IPS DF 4.7 (cell line): ENCODE results near the gene LEFTY2.
"Not testable (repeated sequence)": the region's sequence is repeated elsewhere in the genome, so short reads cannot be mapped to it uniquely, and the experiment has no call there.

Source experiments
- DNase-seq: peaks from one replicate; pipeline ENCODE4 v3.0.0-alpha.2; 2013; ENCODE audit warnings: low spot score; ENCODE audit errors: extremely low read depth

LEFTY2 gene, protein sequence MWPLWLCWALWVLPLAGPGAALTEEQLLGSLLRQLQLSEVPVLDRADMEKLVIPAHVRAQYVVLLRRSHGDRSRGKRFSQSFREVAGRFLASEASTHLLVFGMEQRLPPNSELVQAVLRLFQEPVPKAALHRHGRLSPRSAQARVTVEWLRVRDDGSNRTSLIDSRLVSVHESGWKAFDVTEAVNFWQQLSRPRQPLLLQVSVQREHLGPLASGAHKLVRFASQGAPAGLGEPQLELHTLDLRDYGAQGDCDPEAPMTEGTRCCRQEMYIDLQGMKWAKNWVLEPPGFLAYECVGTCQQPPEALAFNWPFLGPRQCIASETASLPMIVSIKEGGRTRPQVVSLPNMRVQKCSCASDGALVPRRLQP

GRCh38 chr1:225941187-225941941, at the start of gene LEFTY2:
LEFTY2 (minus strand) TSS chr1:225941220; CDS start chr1:225941140, 80 bp downstream.
- no peak for DNase-seq

DNA sequence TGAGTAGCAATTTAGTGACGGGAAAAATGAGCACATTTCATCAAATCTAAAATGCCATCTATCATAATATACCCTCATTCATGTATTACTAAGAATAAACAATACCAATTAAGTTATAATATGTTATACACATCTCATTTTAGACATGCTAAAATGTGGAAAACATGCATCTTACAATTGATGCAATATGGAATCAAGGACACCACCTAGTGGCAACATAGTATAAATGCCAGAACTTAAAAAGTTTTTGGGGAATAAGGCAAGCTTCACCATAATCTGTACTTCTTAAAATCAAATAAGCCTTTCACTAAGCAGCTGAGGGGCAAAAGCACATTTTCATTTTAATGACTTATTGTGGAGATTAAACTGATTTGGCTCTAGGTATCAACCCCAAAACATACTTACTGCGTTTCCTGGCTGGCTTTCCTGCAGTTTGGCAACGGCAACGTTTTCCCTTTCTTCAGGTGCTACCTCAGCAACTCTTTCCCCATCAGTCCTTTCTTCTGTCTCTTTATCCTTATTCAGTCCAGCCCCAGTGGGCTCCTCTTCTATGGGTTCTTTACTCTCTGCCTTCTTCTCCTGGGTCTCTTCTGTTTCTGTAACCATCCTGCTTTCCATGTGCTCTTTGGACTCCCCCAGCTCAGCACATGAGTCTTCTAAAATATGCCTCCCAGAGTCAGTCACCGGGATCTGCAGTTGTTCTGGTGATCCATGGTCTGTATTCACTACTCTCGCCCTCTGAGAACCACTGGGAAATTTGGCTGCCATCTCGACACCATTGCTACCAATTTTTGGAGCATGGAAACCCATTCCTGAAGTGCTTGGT, 46.7 kb upstream of the LEFTY2 start:
- DNase-seq, result no peak

- DNase-seq, result no peak
Measured at GRCh38 chr1:225981714-225982113, 40.7 kb upstream of the LEFTY2 start.

- no peak for DNase-seq
Measured at GRCh38 chr1:225980005-225980836, 39.2 kb upstream of the LEFTY2 start.

DNA sequence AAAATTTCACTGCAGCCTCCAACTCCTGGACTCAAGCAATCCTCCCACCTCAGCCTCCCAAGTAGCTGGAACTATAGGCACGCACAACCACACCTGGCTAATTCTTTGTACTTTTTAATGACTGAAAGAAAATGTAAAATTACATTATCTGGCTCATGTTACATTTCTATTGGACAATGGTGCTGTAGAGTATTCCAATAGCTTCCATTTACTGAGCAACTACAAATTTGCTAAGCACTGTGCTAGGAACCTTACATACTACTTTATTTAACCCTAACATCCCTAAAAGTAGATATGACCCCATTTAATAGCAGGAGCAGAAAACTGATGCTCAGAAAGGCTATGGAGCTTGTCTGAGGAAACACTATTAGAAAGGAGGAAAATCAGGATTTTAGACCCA, 38.4 kb upstream of the LEFTY2 start:
- DNase-seq, result no peak

GRCh38 chr1:225977937-225978748, 37.1 kb upstream of the LEFTY2 start:
- no peak for DNase-seq

DNA sequence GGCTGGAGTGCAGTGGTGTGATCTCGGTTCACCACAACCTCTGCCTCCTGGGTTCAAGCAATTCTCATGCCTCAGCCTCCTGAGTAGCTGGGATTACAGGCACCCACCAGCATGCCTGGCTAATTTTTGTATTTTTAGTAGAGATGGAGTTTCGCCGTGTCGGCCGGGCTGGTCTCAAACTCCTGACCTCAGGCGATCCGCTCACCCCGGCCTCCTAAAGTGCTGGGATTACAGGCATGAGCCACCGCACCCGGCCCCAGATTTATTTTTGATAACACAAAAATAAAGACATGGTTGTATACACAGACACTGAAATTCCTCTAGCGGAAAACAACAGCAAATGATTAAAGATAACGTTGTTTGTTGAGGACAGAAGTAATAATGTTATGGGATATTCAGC, 34.1 kb upstream of the LEFTY2 start:
- not testable (repeated sequence) for DNase-seq

DNA sequence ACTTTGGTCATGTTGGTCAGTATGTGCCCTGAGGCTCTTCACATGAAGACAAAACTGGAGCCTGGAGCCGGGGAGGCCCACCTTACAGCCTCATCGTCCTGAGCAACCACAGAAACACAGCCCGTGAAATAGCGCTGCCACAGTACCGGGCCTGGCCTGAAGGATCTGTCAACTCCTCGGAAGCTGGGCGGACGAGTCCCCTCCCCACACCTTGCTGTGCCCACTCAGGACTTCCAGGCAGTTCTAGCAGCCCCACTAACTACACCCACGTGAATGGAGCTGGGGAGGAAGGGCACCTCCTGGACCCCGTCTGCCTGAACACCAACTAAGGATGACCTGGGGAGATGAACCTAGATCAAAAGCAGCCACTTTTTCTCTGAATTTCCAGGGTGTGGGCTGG, 33.4 kb upstream of the LEFTY2 start:
- no peak for DNase-seq

- DNase-seq, result no peak
Measured at GRCh38 chr1:225973158-225973557, 32.1 kb upstream of the LEFTY2 start.

DNA sequence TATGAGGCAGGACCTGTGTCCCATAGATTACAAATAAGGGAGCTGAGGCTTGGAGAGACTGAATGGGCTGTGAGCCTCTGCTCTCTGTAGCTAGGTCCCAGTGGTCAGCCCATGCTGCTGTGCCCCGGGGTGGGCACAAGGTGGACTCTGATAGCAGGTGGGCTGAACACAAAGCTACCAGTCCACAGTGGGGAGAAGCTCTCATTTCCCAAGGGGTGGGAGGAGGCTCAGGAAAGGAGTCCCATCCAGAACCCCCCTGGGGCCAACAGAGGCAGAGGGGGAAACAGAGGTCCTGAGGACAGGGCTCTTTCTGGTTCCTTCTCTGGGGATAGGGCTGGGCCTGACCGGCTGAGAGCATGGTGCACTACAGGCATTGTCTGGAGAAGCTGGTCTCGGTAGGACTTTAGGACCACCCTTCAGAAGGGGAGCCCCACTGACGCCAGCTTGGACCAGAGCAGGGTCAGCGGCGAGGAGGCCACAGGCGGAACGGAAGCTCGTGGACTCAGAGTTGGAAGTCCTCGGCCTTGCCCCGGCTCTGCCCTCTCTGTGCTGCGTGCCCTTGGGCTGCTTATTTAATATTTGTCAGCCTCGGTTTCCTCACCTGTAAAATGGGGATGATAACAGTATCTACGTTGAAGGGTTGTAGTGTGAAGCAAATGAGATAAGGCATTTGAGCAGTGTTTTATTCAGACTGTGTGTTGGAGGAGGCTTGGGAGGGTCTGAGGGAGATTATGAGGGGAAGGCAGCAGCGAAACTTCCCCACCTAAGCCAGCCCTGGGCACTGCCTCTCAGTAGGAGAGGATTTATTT, 31.5 kb upstream of the LEFTY2 start:
- no peak for DNase-seq

GRCh38 chr1:225970592-225971157, 29.7 kb upstream of the LEFTY2 start:
- not testable (repeated sequence) for DNase-seq

DNA sequence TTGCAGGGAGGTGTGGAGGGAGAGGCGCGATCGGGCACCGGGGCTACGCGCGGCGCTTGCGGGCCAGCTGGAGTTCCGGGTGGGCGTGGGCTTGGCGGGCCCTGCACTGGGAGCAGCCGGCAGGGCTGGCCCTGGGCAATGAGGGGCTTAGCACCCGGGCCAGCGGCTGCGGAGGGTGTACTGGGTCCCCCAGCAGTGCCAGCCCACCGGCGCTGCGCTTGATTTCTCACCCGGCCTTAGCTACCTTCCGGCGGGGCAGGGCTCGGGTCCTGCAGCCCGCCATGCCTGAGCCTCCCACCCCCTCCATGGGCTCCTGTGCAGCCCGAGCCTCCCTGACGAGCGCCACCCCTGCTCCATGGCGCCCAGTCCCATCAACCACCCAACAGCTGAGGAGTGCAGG, 28.7 kb upstream of the LEFTY2 start:
- not testable (repeated sequence) for DNase-seq

GRCh38 chr1:225965231-225965630, 24.2 kb upstream of the LEFTY2 start:
- no peak for DNase-seq

- DNase-seq, result no peak
Measured at GRCh38 chr1:225963735-225964530, 22.9 kb upstream of the LEFTY2 start.

- DNase-seq, result no peak
Measured at GRCh38 chr1:225962440-225962975, 21.5 kb upstream of the LEFTY2 start.

DNA sequence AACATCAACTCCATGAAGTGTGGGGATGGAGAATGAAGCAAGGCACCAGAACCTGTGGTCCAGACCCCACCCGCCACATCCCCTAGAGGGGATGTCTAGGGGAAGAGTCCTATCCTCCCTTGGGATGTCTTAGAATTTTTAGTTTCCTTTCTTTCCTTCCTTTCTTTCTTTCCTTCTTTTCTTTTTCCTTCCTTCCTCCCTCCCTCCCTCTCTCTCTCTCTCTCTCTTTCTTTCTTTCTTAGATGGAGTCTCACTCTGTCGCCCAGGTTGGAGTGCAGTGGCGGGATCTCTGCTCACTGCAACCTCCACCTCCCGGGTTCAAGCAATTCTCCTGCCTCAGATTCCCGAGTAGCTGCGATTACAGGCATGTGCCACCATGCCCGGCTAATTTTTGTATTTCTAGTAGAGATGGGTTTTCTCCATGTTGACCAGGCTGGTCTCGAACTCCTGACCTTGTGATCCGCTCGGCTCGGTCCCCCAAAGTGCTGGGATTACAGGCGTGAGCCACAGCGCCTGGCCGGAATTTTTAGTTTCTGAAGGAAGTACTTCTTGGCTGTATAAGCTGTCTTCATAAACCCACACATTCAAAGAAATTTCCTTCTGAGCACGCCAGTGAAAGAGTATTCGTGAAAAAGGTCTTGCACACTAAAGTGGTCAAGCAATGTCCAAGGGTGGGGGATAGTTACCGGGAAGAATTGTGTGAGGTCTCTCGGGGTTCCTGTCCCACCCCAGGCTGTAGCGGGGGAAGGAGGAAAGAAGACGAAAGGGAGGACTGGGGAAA, 20.8 kb upstream of the LEFTY2 start:
- DNase-seq, result no peak

DNA sequence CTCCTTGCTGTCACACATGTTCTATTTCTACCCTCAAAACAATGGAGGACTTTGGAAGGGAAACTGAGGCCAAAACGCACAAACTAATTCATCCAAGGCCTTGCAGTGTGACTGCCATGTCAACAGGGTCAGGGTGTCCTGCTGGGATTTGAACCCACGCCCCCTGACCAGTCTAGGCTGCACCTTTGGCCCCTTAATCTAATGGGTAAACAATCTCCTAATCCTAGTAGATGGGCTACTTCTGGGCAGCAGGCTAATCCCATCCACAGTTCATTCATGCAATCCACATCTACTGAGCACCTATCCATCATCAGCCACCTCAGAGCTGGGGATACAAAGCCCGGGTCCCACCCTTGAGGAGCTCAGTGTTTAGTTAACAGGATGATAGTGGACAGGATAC, 17.0 kb upstream of the LEFTY2 start:
- no peak for DNase-seq
